ENCODE measurements around the gene OVCA2. TPM values are rescaled to one million over a fixed set of nuclear protein-coding genes. Genes with fewer than 3 reads are reported as not detected.

Gene OVCA2
- total RNA-seq, 1 experiment from 2014 or later = 33.5 TPM

DNA sequence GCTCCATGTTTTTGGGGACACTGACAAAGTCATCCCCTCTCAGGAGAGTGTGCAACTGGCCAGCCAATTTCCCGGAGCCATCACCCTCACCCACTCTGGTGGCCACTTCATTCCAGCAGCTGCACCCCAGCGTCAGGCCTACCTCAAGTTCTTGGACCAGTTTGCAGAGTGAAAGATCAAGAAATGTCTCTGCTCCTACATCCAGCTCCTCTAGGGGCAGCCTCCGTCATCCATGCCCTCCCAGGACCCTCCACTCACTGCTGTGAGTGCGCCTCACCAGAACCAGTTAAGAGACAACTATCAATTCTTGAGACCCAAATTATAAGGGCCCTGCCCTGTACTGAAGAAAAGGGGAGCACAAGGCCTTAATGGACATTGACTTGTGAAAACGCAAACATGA, 1.1 kb downstream of the OVCA2 start:
- TF ChIP-seq CTCF (IDR thresholded peaks at IDR 0.05; ENCODE audit: unreplicated experiment) = no peak
- Mint-ChIP-seq H3K4me3 (ENCODE audit: unreplicated experiment) (peak overlapping the region; percentile 99), H3K27ac (ENCODE audit: low read depth, unreplicated experiment) (peak overlapping the region; percentile 98), H3K4me1 (ENCODE audit: insufficient read depth, unreplicated experiment) (peaks cover 15% of the 10 kb centered on the region), H3K9me3 (ENCODE audit: unreplicated experiment) (no peaks in the 10 kb centered on the region), H3K36me3 (ENCODE audit: insufficient read depth, unreplicated experiment) (peaks cover 48% of the 10 kb centered on the region), H3K27me3 (ENCODE audit: insufficient read depth, unreplicated experiment) (no peaks in the 10 kb centered on the region)
- ChIA-PET CTCF (interaction anchor here (0.6 kb wide), 1 partner anchor 16 kb away, joined by 3 read pairs; no protein-coding TSS in a partner anchor), POLR2A (interaction anchor here (0.8 to 2.2 kb wide), 2 partner anchors 61 to 260 kb away, joined by 4 to 6 read pairs; no protein-coding TSS in a partner anchor)
- TSS peak; percentile 54 for BruUV-seq (replicated peaks)
- DNase-seq (ENCODE audit: unreplicated experiment) = no peak
- intact Hi-C loops (cut with micrococcal nuclease) = no loop called here

GRCh38 chr17:2043785-2044184, 2.0 kb downstream of the OVCA2 start:
- peak; percentile 67 for DNase-seq (ENCODE audit: unreplicated experiment)
- intact Hi-C loops (cut with micrococcal nuclease) = no loop called here
- H3K4me3 Mint-ChIP-seq (ENCODE audit: unreplicated experiment) = peak overlapping the region; percentile 99
- BruUV-seq (replicated peaks) = no TSS peak
- CTCF ChIA-PET = interaction anchor here (0.6 to 1.5 kb wide), 4 partner anchors 15 to 491 kb away, joined by 3 to 7 read pairs (median 5); no protein-coding TSS in a partner anchor
- TF ChIP-seq CTCF (IDR thresholded peaks at IDR 0.05; ENCODE audit: unreplicated experiment) = no peak
- H3K27ac Mint-ChIP-seq (ENCODE audit: low read depth, unreplicated experiment) = peak overlapping the region; percentile 98
- H3K36me3 Mint-ChIP-seq (ENCODE audit: insufficient read depth, unreplicated experiment) = peaks cover 48% of the 10 kb centered on the region
- H3K27me3 Mint-ChIP-seq (ENCODE audit: insufficient read depth, unreplicated experiment) = no peaks in the 10 kb centered on the region
- POLR2A ChIA-PET = interaction anchor here (0.6 to 1.3 kb wide), 9 partner anchors 14 to 1844 kb away, joined by 3 to 6 read pairs (median 3); partner anchors contain the start of gene DPH1
- H3K4me1 Mint-ChIP-seq (ENCODE audit: insufficient read depth, unreplicated experiment) = peaks cover 19% of the 10 kb centered on the region
- H3K9me3 Mint-ChIP-seq (ENCODE audit: unreplicated experiment) = no peaks in the 10 kb centered on the region

GRCh38 chr17:2044263-2044894, 2.6 kb downstream of the OVCA2 start:
- DNase-seq (ENCODE audit: unreplicated experiment) = no peak
- peak overlapping the region; percentile 19 for H3K4me3 Mint-ChIP-seq (ENCODE audit: unreplicated experiment)
- no TSS peak for BruUV-seq (replicated peaks)
- peak overlapping the region; percentile 98 for H3K27ac Mint-ChIP-seq (ENCODE audit: low read depth, unreplicated experiment)
- no peak for TF ChIP-seq CTCF (IDR thresholded peaks at IDR 0.05; ENCODE audit: unreplicated experiment)
- no peaks in the 10 kb centered on the region for H3K27me3 Mint-ChIP-seq (ENCODE audit: insufficient read depth, unreplicated experiment)
- peaks cover 44% of the 10 kb centered on the region for H3K36me3 Mint-ChIP-seq (ENCODE audit: insufficient read depth, unreplicated experiment)
- ChIA-PET POLR2A (interaction anchor here (0.6 to 1.3 kb wide), 8 partner anchors 14 to 1844 kb away, joined by 3 to 6 read pairs (median 4); partner anchors contain the start of gene DPH1), CTCF (interaction anchor here (0.6 to 1.5 kb wide), 6 partner anchors 16 to 308 kb away, joined by 3 to 7 read pairs (median 3); partner anchors contain the start of gene RTN4RL1)
- intact Hi-C loops (cut with micrococcal nuclease) = no loop called here
- peaks cover 20% of the 10 kb centered on the region for H3K4me1 Mint-ChIP-seq (ENCODE audit: insufficient read depth, unreplicated experiment)
- H3K9me3 Mint-ChIP-seq (ENCODE audit: unreplicated experiment) = no peaks in the 10 kb centered on the region

DNA sequence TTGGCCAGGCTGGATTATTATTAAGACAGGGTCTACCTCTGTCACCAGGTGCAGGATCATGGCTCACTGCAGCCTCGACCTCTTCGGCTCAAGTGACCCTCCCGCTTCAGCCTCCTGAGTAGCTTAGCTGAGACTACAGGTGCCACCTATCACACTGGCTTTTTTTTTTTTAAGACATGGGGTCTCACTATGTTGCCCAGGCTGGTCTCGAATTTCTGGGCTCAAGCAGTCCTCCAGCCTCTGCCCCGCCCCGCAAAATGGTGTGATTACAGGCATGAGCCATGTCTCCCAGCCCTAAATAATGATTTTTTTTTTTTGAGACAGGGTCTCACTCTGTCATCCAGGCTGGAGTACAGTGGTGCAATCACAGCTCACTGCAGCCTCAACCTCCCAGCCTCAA, 5.8 kb downstream of the OVCA2 start:
- H3K9me3 Mint-ChIP-seq (ENCODE audit: unreplicated experiment) = no peaks in the 10 kb centered on the region
- POLR2A ChIA-PET = interaction anchor here (0.8 to 0.9 kb wide), 2 partner anchors 24 to 234 kb away, joined by 3 read pairs; no protein-coding TSS in a partner anchor
- no peaks in the 10 kb centered on the region for H3K27me3 Mint-ChIP-seq (ENCODE audit: insufficient read depth, unreplicated experiment)
- peaks cover 30% of the 10 kb centered on the region for H3K36me3 Mint-ChIP-seq (ENCODE audit: insufficient read depth, unreplicated experiment)
- peaks cover 26% of the 10 kb centered on the region for H3K4me1 Mint-ChIP-seq (ENCODE audit: insufficient read depth, unreplicated experiment)
- intact Hi-C loops (cut with micrococcal nuclease) = no loop called here
- no peak overlapping the region for H3K27ac Mint-ChIP-seq (ENCODE audit: low read depth, unreplicated experiment)
- CTCF ChIA-PET = interaction anchor here (0.7 to 3.2 kb wide), 4 partner anchors 198 to 262 kb away, joined by 3 to 19 read pairs (median 3); no protein-coding TSS in a partner anchor
- BruUV-seq (replicated peaks) = no TSS peak
- no peak for DNase-seq (ENCODE audit: unreplicated experiment)
- no peak overlapping the region for H3K4me3 Mint-ChIP-seq (ENCODE audit: unreplicated experiment)
- no peak for TF ChIP-seq CTCF (IDR thresholded peaks at IDR 0.05; ENCODE audit: unreplicated experiment)
